Keratinocyte (primary cell): Measurements from ENCODE around the gene FOXO1. TPM values are rescaled to one million over a fixed set of nuclear protein-coding genes. Genes with fewer than 3 reads are reported as not detected.

Experiments used
- DNase-seq: peaks from one replicate; pipeline ENCODE4 v3.0.0-alpha.2; 2011; ENCODE audit warnings: low read depth, missing footprints, low spot score
- FAIRE-seq: peaks from 2 replicates; lab custom pipeline; 2011; peaks lifted over from hg19 to GRCh38; lab: Jason Lieb, UNC
- H2AFZ ChIP-seq: 2 replicates; pipeline ENCODE4 v1.6.0; 2012; ENCODE audit warnings: low read length, control low read depth, inconsistent platforms; ENCODE audit not compliant: control insufficient read depth
- H3K27ac ChIP-seq: 2 replicates; pipeline ENCODE4 v1.5.1; 2011; ENCODE audit warnings: low read length; ENCODE audit not compliant: control insufficient read depth, insufficient read depth
- H3K27me3 ChIP-seq: 3 replicates; pipeline ENCODE4 v1.6.0; 2011; ENCODE audit warnings: low read length; ENCODE audit not compliant: control insufficient read depth, insufficient read depth; ENCODE audit errors: extremely low read depth
- H3K36me3 ChIP-seq, 2 experiments: 2 replicates in 1 of 2; 3 replicates in 1 of 2; pipeline ENCODE4 v1.5.1; 2011; ENCODE audit warnings: low read length in 2 of 2, mild to moderate bottlenecking in 1 of 2; ENCODE audit not compliant: control insufficient read depth in 2 of 2, insufficient read depth in 2 of 2; ENCODE audit errors: extremely low read depth in 1 of 2
- H3K4me1 ChIP-seq: 3 replicates; pipeline ENCODE4 v1.5.1; 2011; ENCODE audit warnings: low read length; ENCODE audit not compliant: control insufficient read depth, insufficient read depth; ENCODE audit errors: extremely low read depth
- H3K4me2 ChIP-seq: 3 replicates; pipeline ENCODE4 v1.6.0; 2011; ENCODE audit warnings: low read depth, low read length; ENCODE audit not compliant: control insufficient read depth, insufficient read depth; ENCODE audit errors: extremely low read depth
- H3K4me3 ChIP-seq, 3 experiments: fragments of 200-600 bp in 1 of 3; sonication (generic) in 1 of 3; 2 replicates in 2 of 3; 3 replicates in 1 of 3; pipeline ENCODE4 v1.5.1; 2011 to 2016; ENCODE audit warnings: low read length in 3 of 3, mild to moderate bottlenecking in 3 of 3, control low read depth in 2 of 3, inconsistent platforms in 1 of 3, low read depth in 1 of 3, mixed read lengths in 1 of 3, mixed run types in 1 of 3, moderate library complexity in 1 of 3; ENCODE audit not compliant: control insufficient read depth in 2 of 3, insufficient read depth in 2 of 3; ENCODE audit errors: extremely low read depth in 1 of 3
- H3K79me2 ChIP-seq: 2 replicates; pipeline ENCODE4 v1.6.0; 2012; ENCODE audit warnings: low read length; ENCODE audit not compliant: control insufficient read depth, insufficient read depth
- H3K9ac ChIP-seq: 3 replicates; pipeline ENCODE4 v1.6.0; 2011; ENCODE audit warnings: low read length; ENCODE audit not compliant: control insufficient read depth, insufficient read depth; ENCODE audit errors: extremely low read depth
- H3K9me1 ChIP-seq: 3 replicates; pipeline ENCODE4 v1.6.0; 2011; ENCODE audit warnings: low read length; ENCODE audit not compliant: control insufficient read depth, insufficient read depth; ENCODE audit errors: extremely low read depth
- H3K9me3 ChIP-seq: 2 replicates; pipeline ENCODE4 v1.5.1; 2012; ENCODE audit warnings: low read depth, low read length; ENCODE audit not compliant: control insufficient read depth
- H4K20me1 ChIP-seq: 3 replicates; pipeline ENCODE4 v1.6.0; 2011; ENCODE audit warnings: low read length; ENCODE audit not compliant: control insufficient read depth, insufficient read depth; ENCODE audit errors: extremely low read depth
- CTCF ChIP-seq, 3 experiments: IDR thresholded peaks in 1 of 3; conservative IDR thresholded peaks in 1 of 3; optimal IDR thresholded peaks in 1 of 3; 2 replicates in 2 of 3; 3 replicates in 1 of 3; pipeline versions ENCODE3 to v1.5.1; 2011; ENCODE audit warnings: low read length in 3 of 3, mild to moderate bottlenecking in 3 of 3, moderate library complexity in 2 of 3, control low read depth in 1 of 3, inconsistent platforms in 1 of 3; ENCODE audit not compliant: insufficient read depth in 2 of 3; ENCODE audit errors: extremely low read depth in 1 of 3
- EZH2 ChIP-seq: IDR thresholded peaks from one replicate; pipeline ENCODE4 v1.6.1; 2012; ENCODE audit warnings: inconsistent platforms, mild to moderate bottlenecking, low read length, moderate library complexity
- dilution Hi-C: fragments of 300-500 bp; cut with MboI; formaldehyde crosslinking; loops from one replicate; pipeline ENCODE4 v1.7.0; 2020; ENCODE audit warnings: low sequenced_read_pairs; ENCODE audit not compliant: extremely low pct_ligation_motif_present
- polyA plus RNA-seq, 5 experiments: library from polyadenylated mRNA; depleted of rRNA in 3 of 5; stranded (reverse) in 3 of 5; stranded (forward) in 1 of 5; unstranded in 1 of 5; fragments of >200 nt; gene quantifications; 1 replicate in 1 of 5; 2 replicates in 3 of 5; 3 replicates in 1 of 5; pipeline versions ENCODE4 v1.2.1 to v1.2.3, GENCODE V29; 2011 to 2012; ENCODE audit warnings: missing spikeins in 2 of 5, low read depth in 1 of 5, low replicate concordance in 1 of 5

The FOXO1 gene
- polyA plus RNA-seq, 1 donor (not counting 4 experiments of a cell fraction or from before 2014, with no cell fraction given): 8.3 TPM

- Histone ChIP-seq H3K4me1 (peaks cover 9% of the 10 kb centered on the region), H3K36me3 (peaks cover 0 to 2% of the 10 kb centered on the region in 2 experiments)
- dilution Hi-C loops: no loop called here
These were observed 66.2 kb downstream of the FOXO1 start for GRCh38 chr13:40600149-40600751.

GRCh38 chr13:40599747-40600146 lies 66.7 kb downstream of the FOXO1 start:
- Histone ChIP-seq H3K36me3 (peaks cover 0 to 2% of the 10 kb centered on the region in 2 experiments), H3K4me3 (no peak overlapping the region), H4K20me1 (no peaks in the 10 kb centered on the region), H3K79me2 (peaks cover 12% of the 10 kb centered on the region), H3K9ac (no peak overlapping the region), H3K27ac (no peak overlapping the region), H2AFZ (no peak overlapping the region), H3K4me1 (peaks cover 9% of the 10 kb centered on the region), H3K27me3 (no peaks in the 10 kb centered on the region), H3K9me3 (no peaks in the 10 kb centered on the region), H3K4me2 (no peak overlapping the region), H3K9me1 (no peaks in the 10 kb centered on the region)
- DNase-seq (no peak), FAIRE-seq (no peak)
- TF ChIP-seq EZH2: no peak
- no peak for TF ChIP-seq CTCF (optimal IDR thresholded peaks at IDR 0.05 in 1 of 3, IDR thresholded peaks at IDR 0.05 in 1 of 3, conservative IDR thresholded peaks at IDR 0.05 in 1 of 3; ENCODE audit: extremely low read depth in 1 of 3, insufficient read depth in 2 of 3, low read length in 3 of 3)
- dilution Hi-C loops: no loop called here

More at GRCh38 chr13:40600149-40600751, 66.2 kb downstream of the FOXO1 start:
- Histone ChIP-seq H3K9ac (no peak overlapping the region), H3K27ac (no peak overlapping the region), H3K9me1 (no peaks in the 10 kb centered on the region), H3K79me2 (peaks cover 12% of the 10 kb centered on the region), H3K4me3 (no peak overlapping the region), H3K9me3 (no peaks in the 10 kb centered on the region), H4K20me1 (no peaks in the 10 kb centered on the region), H3K4me2 (no peak overlapping the region), H2AFZ (no peak overlapping the region), H3K27me3 (no peaks in the 10 kb centered on the region)
- FAIRE-seq: no peak
- no peak for TF ChIP-seq EZH2
- TF ChIP-seq CTCF (optimal IDR thresholded peaks at IDR 0.05 in 1 of 3, IDR thresholded peaks at IDR 0.05 in 1 of 3, conservative IDR thresholded peaks at IDR 0.05 in 1 of 3; ENCODE audit: extremely low read depth in 1 of 3, insufficient read depth in 2 of 3, low read length in 3 of 3): no peak
- no peak for DNase-seq
